SH-SY5Y (cell line): ENCODE results near the gene CEBPA.

Experiments
- GATA2 ChIP-seq: IDR thresholded peaks from 2 replicates; pipeline ENCODE4 v1.6.1; 2011; ENCODE audit warnings: mild to moderate bottlenecking, low read depth, low read length
- GATA3 ChIP-seq: IDR thresholded peaks from 2 replicates; pipeline ENCODE4 v1.6.1; 2011; ENCODE audit warnings: low read depth, mild to moderate bottlenecking, low read length, moderate library complexity

The CEBPA gene

GRCh38 chr19:33278403-33279269 lies 23.7 kb downstream of the CEBPA start:
- no peak for TF ChIP-seq GATA2
- no peak for TF ChIP-seq GATA3

DNA sequence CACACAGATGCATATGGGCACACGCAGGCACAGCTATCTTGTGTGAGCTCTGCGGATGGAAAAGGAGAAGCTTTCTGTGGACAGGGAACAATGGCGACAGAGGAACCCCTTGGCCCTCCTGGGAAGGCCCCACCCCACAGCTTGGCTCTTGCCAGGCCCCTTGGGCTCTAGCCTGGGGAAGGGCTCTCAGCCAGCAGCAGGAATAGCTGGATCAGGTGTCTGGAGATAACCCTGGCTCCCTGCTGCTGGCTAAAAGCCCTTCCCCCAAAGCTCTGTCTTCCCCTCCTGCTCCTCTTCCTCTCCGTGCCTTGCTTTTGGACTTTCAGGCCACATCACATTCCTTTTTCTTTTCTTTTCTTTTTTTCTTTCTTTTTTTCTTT lies 24.3 kb downstream of the CEBPA start:
- TF ChIP-seq GATA2 (no peak), GATA3 (no peak)

DNA sequence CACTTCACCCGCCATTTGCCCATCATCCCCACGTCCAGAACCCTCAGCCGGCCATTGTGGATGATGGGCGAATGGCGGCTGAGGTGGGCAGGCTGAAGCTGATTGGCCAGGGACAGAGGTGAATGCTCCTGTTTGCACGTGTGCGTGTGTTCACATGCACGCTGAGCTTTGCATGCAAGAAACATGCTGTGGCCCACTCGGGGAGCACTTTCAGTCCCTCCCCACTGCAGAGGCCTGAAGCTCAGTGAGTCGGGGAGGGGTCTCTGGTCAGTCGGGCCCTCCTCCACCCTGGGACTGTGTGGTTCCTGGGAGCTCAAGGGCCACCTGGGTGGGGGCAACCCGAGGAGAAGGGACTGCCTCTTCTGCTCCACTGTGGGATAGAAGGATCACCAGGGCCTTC lies 24.9 kb downstream of the CEBPA start:
- TF ChIP-seq GATA2: no peak
- no peak for TF ChIP-seq GATA3

GRCh38 chr19:33275933-33276619 lies 26.3 kb downstream of the CEBPA start:
- TF ChIP-seq GATA2: no peak
- no peak for TF ChIP-seq GATA3

DNA sequence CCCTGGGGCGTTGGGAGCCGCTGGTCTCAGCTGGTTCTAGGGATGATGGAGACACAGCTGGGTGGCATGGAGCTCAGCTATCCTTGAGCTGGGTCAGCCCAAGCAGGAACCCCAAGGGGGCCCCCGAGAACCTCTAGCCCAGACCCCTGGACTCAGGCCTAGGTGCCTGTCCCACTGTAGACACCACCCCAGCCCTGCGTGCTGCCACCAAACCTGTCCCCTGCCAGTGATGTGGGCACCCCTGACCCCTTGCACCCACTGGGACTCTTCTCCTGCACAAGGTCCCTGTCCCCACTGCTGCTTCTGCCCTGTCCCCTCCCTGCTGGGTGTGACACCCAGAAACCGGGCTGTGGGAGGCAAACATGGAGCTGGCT lies 26.8 kb downstream of the CEBPA start:
- no peak for TF ChIP-seq GATA2
- no peak for TF ChIP-seq GATA3

DNA sequence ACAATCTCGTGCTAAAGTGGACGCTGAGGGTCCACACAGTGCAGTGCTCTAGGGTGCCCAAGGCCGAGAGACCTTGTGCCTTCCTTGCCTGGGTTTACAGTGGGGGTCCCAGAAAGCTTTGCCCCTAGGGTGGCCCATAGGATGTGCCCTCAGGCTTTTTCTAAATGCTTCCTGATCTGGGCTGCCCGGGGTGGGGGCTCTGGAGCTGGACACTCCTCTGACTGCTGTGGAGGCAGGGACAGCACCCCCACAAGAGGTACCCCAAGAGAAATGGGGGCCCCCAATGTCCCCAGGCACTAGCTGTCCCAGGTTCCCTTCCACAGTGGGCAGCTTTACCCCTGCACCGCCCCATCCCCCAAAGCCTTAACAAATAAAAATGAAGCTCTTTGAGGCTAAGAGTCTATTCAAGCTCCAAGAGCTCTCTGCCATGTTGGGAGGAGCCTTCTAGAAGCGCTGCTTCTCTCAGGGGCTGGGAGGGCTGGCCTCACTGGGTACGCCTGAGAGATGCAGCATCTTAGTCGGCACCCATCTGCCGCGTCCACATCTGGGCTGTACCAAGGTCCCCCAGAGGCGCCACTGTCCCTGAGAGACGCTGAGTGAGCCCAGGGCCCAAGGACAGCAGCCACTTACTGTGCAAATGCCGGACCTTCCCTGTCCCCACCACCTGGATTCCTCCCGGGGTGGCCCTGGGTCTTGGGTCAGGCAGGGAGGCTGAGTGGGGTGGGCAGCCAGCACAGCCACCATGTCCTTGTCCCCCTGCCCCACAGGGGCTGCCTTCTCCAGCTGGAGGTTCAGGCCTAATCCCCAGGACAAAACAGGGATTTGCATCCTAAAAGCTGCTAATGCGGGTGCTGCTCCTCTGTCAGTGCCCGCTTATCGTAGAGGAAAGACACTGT lies 27.4 kb downstream of the CEBPA start:
- TF ChIP-seq GATA3 (no peak), GATA2 (no peak)

GRCh38 chr19:33273881-33274662 lies 28.3 kb downstream of the CEBPA start:
- TF ChIP-seq GATA2 (no peak), GATA3 (no peak)

GRCh38 chr19:33273065-33273736 lies 29.1 kb downstream of the CEBPA start:
- TF ChIP-seq GATA3: no peak
- no peak for TF ChIP-seq GATA2

DNA sequence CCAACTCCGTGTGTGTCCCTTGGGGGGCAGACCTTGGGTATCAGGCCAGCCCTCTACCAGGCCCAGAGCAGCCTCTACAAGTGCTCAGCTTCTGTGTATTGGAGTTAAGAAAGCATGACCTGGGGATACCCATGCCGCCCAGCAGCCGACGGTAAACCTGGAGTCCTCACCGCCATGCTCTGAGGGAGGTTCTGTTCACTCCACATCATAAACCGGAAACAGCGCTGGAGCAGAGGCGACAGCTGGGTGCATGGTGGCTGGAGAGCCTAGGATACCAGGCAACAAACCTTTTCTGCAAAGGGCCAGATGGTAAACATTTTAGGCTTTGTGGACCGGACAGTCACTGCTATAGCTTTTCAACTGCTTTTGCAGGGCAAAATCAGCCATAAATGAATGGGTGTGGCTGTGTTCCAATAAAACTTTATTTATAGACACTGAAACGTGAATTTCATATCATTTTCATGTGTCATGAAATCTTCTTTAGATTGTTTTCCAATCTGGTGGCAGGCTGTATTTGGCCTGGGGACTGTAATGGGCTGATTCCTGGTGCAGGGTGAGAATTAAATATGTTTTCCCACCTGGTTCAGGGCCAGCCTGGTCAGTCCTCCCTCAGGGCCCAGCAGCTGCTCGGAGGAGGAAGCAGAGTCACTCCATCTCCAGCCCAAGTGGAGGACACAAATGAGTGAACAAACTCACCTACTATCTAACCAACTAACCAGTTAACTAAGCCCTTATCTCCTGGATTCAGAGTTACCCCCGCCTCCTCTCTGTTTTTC lies 30.9 kb downstream of the CEBPA start:
- TF ChIP-seq GATA3 (no peak), GATA2 (no peak)

DNA sequence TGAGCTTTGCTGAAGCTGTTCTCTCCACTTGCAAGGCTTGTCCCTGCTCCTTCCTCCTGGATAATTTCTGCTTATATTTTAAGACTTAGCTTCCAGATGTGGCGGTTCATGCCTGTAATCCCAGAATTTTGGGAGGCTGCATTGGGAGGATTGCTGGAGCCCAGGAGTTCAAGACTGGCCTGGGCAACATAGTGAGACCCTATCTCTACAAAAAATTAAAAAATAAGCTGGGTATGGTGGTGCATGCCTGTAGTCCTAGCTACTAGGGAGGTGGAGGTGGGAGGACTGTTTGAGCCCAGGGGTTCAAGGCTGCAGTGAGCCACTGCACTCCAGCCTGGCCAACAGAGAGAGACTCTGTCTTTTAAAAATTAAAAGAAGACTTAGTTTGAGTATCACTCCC lies 31.6 kb downstream of the CEBPA start:
- TF ChIP-seq GATA2 (no peak), GATA3 (no peak)

GRCh38 chr19:33269016-33269415 lies 33.3 kb downstream of the CEBPA start:
- no peak for TF ChIP-seq GATA2
- no peak for TF ChIP-seq GATA3

DNA sequence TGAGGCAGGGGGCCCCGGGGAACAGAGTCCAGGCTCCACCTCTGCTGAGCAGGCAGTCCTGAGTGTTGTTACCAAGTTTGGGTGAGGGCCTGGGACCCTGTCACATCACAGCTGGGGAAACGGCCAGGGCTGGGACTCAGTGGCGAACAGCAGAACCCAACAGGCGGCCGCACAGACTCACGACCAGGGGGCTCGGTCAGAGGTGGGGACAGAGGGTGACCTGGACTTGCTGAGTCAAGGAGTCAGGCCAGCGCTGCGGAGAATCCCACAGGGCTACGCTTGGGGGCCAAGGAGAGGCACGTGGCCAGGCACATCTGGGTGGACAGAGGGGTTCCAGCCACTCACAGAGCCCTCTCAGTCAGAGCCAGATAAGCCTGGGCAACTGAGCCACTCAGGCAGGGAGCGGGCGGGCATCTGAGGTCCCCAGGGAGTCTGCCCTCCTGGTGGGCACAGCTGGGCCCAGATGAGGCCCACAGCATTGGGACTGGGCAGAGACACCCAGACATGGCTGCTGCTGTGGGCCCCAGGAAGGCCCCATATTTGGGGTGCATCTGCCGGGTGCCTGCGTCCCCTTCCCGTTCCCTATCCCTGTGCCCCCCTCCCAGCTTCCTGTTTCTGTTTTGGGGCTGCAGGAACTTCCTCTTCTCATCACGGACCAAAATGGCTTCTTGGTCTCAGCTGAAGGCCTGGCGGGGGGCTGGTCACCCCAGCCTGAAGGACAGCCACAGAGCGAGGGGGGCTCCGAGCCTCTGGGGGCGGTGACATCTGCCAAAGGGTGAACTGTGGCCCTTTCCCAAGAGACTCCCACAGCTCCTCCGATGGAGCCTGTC lies 34.0 kb downstream of the CEBPA start:
- TF ChIP-seq GATA2 (no peak), GATA3 (no peak)

GRCh38 chr19:33267706-33268105 lies 34.6 kb downstream of the CEBPA start:
- no peak for TF ChIP-seq GATA3
- no peak for TF ChIP-seq GATA2
